IPS-18c (cell line): ENCODE measurements around the gene OBSCN.
"Not testable (repeated sequence)": the region's sequence is repeated elsewhere in the genome, so short reads cannot be mapped to it uniquely, and the experiment has no call there.

Source experiments
- H3K4me3 ChIP-seq: 2 replicates; pipeline ENCODE4 v1.7.0; 2013; ENCODE audit warnings: low read depth, mild to moderate bottlenecking, low read length, moderate library complexity; ENCODE audit not compliant: insufficient read depth
- H3K9me3 ChIP-seq: one replicate; pipeline ENCODE4 v1.6.1; 2013; ENCODE audit warnings: mild to moderate bottlenecking, low read length, moderate library complexity; ENCODE audit not compliant: control insufficient read depth, insufficient read depth

OBSCN gene

DNA sequence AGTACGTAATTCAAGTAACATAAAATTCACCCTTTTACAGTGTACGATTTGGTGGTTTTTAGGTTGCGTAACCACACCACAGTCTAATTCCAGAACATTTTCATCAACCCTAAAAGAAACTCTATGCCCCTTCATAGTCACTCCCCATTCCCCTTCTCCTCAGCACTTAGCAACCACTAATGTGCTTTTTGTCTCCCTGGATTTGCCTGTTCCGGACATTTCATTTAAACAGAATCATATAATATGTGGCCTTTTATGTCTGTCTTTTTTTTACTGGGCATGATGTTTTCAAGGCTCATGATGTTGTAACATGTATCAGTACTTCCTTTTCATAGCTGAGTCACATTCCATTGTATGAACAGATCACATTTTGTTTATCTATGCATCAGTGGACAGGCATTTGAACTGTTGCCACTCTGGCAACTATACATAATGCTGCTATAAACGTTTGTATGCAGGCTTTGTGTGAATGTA, 20.8 kb downstream of the OBSCN start:
- Histone ChIP-seq H3K4me3 (no peak overlapping the region), H3K9me3 (no peaks in the 10 kb centered on the region)

DNA sequence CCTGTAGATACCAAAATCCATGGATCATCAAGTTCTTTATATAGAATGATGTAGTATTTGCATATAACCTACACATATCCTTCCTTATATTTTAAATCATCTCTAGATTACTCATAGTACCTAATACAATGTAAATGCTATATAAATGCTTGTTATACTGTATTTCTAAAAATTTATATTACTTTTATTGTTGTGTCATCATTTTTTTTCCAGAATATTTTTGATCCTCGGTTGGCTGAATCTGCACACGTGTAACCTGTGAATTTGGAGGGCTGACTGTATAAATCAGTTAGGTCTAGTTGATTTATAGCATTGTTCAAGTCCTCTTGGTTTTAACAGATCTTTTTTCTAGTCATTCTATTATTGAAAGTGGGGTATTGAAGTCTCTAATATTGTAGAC, 23.3 kb downstream of the OBSCN start:
- Histone ChIP-seq H3K9me3 (no peaks in the 10 kb centered on the region), H3K4me3 (no peak overlapping the region)

DNA sequence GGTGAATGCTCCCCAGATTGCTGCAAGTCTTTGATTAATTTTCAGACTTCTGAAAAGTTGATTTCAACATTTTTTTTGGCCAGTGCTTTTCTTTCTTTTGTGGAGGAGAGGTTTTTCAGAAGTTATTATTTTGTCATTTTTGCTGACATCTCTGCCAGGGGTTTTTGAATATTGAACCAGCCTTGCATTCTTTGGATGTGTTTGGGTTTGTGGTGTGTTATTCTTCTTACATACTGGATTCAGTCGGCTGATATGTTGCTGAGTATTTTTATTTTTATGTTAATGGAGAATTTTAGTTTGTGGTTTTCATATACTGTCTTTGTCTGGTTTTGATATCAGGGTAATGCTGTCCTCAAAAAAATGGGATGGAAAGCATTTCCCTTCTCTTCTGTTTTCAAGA, 25.3 kb downstream of the OBSCN start:
- Histone ChIP-seq H3K9me3 (no peaks in the 10 kb centered on the region), H3K4me3 (no peak overlapping the region)

DNA sequence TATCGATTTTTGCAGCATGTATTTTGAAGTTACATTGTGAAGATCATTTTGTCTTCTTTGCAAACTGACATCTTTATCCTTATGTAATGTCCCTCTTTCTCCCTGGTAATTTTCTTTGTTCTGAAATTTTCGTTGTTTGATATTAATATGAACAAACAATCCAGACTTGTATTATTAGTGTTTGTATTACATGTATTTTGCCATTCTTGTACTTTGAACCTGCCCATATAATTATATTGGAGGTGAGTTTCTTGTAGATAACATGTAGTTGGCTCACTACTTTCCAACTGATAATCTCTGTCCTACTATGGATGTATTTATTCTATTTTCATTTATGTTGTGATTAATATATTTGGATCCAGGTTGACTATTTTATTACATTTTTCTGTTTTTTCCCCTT, 27.1 kb downstream of the OBSCN start:
- H3K9me3 ChIP-seq = no peaks in the 10 kb centered on the region

DNA sequence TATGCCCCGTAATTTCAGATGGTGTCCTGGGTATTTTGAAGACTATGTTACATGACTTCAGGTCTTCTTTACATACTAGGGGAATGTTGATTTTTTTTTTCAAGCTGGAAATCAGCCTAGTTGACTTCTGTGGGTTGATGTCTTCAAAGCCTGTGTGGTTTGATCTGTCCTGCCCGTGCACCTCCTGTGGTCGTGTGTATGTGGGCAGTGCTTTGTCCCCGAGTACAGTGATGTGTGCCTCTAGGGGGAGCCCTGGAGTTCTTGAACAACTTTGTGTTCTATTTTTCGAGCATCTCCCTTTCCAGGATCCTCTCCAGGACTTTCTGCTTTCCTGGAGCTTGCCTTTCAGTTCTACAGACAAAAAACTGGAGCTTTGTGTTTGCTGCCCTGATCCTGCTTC, 28.9 kb downstream of the OBSCN start:
- no peaks in the 10 kb centered on the region for H3K9me3 ChIP-seq
- H3K4me3 ChIP-seq = no peak overlapping the region

More for the DNA sequence above, 27.1 kb downstream of the OBSCN start:
- H3K4me3 ChIP-seq = no peak overlapping the region

DNA sequence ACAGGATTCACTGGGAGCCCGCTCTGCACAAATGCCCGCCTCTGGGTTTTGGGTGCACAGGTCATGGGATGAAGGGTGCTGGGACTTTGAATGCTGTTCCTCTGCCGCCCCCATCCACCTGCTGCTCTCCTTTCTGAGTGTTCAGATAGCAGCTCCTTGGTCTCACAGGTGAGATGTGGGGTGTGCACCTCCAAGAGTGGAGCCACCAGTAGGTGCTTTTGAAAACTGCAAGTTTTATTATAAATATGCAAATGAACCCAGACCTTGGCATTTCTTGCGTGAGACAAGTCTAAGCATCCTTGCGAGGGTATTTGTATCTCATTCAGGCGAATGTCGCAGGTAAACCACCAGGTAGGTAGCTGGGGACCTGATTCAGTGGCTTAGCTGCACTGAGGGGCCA, 30.2 kb downstream of the OBSCN start:
- H3K9me3 ChIP-seq = peaks cover 3% of the 10 kb centered on the region
- no peak overlapping the region for H3K4me3 ChIP-seq

DNA sequence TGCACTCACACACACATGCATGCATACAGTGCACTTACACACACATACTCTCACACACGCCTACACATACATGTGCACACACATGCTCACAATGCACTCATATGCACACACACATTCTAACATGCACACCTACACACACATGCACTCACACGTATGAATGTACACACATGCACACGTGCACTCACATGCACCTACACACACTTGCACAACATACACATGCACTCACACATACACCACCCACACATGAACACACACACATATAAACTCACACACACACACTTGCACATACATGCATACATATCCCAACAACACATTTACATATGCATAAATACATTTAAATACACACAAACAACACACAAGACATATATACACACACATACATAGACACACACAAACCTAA, 30.6 kb downstream of the OBSCN start:
- H3K9me3 ChIP-seq = peaks cover 3% of the 10 kb centered on the region
- H3K4me3 ChIP-seq = no peak overlapping the region

DNA sequence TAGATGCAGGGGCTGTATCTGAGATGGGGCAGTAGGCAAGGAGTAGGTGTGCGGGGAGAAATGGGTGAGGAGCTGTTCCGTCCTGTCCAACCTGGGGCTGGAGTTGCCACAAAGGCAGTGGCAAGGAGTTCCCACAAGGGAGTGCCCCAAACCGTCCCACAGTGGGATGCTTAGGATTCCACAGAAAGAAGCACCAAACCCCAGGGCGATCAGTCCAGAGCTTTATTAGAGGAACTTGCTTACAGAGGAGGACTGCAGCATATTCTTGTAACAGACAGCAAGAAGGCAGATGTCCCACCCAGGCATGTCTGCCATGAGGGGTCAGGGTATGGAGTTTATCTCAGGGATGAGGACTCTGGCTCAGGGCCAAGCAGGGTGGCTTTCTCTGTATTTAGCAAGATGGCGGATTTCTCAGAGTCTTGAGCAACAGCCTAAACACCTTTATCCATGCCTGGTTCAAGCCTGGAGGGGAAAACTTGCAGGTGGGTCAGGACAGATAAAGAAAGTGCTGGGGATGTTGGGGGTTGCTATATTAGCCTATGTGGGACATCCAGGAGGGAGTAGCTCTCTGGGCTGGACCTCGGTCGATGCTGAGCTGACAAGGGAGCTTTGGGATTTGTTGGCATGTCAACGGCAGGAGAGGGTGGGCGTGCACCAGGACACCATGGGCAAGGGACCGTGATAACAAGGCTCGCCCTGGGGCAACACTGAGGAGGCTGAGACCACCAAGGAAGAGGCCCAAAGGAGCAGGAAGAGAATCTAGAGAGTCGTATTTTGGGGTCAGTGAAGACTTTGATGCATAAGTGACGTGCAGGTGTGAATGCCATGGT, 32.8 kb downstream of the OBSCN start:
- H3K4me3 ChIP-seq = no peak overlapping the region
- H3K9me3 ChIP-seq = peaks cover 3% of the 10 kb centered on the region

DNA sequence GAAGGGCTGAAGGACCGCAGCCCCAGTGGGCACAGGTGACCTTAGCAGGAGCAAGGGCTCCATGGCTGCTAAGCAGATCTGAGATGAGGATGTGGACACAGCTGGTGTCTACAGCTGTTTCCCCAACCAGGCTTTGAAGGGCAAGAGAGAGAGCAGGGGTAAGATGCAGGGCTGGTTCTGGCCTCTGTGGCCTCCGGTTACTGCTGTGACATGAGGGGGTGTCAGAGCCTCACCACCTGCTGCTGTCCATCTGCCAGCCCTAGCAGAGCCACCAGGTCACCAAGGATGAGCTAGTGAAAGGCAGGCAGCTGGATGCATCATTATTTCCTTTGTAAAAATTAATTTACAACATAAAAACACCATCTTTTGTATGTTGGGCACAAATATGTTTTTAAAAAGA, 33.4 kb downstream of the OBSCN start:
- Histone ChIP-seq H3K9me3 (peaks cover 3% of the 10 kb centered on the region), H3K4me3 (no peak overlapping the region)

DNA sequence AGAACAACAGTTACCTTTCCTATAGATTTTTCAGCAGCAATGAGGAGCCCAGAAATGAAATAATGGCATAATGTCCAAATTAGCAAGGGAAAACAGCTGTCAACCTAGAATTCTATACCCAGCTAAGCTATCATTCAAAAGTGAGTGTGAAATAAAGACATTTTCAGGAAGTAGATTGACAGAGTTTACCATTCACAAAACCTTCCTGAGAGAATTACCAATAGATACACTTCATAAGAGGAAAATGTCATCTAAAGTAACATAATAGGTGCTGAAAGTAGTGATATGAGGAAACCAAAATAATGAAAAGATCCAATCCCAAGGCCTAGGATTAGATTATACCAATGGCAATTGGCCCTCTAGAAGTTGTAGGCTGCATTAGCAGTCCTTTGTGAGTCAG, 34.6 kb downstream of the OBSCN start:
- peaks cover 5% of the 10 kb centered on the region for H3K9me3 ChIP-seq
- no peak overlapping the region for H3K4me3 ChIP-seq

DNA sequence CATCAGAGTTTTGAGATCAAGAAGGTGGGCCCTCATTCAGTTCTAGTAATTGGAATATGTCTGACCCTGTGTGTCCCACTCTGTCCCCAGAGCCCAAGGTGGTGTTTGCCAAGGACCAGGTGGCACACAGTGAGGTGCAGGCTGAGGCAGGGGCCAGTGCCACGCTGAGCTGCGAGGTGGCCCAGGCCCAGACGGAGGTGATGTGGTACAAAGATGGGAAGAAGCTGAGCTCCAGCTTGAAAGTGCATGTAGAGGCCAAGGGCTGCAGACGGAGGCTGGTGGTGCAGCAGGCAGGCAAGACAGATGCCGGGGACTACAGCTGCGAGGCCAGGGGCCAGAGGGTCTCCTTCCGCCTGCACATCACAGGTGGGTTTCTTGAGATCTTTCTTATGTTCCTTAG, 35.2 kb downstream of the OBSCN start:
- H3K9me3 ChIP-seq = peaks cover 5% of the 10 kb centered on the region
- H3K4me3 ChIP-seq = no peak overlapping the region

DNA sequence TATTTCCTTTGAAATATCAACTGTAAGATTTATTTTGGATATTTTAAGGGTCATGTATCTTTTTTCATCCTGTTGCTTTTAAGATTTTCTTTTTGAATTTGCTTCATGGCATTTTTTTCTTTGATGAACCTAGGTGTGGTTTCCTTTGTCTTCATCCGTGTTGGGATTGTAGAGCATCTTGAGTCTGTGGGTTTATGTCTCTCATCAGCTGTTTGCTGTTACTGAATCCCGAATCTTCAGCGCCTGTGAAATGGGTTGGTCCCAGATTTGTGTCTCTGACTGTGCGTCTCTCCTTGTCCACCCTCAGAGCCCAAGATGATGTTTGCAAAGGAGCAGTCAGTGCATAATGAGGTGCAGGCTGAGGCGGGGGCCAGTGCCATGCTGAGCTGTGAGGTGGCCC, 36.1 kb downstream of the OBSCN start:
- H3K4me3 ChIP-seq, H3K9me3 ChIP-seq: not testable (repeated sequence)

DNA sequence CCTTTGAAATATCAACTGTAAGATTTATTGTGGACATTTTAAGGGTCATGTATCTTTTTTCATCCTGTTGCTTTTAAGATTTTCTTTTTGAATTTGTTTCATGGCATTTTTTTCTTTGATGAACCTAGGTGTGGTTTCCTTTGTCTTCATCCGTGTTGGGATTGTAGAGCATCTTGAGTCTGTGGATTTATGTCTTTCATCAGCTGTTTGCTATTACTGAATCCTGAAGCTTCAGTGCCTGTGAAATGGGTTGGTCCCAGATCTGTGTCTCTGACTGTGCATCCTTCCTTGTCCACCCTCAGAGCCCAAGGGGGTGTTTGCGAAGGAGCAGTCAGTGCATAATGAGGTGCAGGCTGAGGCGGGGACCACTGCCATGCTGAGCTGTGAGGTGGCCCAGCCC, 37.3 kb downstream of the OBSCN start:
- H3K9me3 ChIP-seq = peaks cover 5% of the 10 kb centered on the region
- H3K4me3 ChIP-seq = no peak overlapping the region

DNA sequence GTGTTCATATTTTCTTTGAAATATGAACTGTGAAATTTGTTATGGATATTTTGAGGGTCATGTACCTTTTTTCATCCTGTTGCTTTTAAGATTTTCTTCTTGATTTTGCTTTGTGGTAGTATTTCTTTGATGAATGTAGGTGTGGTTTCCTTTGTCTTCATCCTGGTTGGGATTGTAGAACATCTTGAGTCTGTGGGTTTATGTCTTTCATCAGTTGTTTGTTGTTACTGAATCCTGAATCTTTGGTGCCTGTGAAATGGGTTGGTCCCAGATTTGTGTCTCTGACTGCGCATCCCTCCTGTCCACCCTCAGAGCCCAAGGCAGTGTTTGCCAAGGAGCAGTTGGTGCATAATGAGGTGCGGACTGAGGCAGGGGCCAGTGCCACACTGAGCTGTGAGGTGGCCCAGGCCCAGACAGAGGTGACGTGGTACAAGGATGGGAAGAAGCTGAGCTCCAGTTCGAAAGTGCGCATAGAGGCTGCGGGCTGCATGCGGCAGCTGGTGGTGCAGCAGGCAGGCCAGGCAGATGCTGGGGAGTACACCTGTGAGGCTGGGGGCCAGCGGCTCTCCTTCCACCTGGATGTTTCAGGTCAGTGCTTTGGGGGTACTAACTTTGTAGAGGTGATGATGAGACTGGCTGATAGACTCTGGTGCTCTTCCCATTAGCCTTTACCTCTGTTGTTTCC, 38.5 kb downstream of the OBSCN start:
- H3K9me3 ChIP-seq = peaks cover 5% of the 10 kb centered on the region
- no peak overlapping the region for H3K4me3 ChIP-seq

DNA sequence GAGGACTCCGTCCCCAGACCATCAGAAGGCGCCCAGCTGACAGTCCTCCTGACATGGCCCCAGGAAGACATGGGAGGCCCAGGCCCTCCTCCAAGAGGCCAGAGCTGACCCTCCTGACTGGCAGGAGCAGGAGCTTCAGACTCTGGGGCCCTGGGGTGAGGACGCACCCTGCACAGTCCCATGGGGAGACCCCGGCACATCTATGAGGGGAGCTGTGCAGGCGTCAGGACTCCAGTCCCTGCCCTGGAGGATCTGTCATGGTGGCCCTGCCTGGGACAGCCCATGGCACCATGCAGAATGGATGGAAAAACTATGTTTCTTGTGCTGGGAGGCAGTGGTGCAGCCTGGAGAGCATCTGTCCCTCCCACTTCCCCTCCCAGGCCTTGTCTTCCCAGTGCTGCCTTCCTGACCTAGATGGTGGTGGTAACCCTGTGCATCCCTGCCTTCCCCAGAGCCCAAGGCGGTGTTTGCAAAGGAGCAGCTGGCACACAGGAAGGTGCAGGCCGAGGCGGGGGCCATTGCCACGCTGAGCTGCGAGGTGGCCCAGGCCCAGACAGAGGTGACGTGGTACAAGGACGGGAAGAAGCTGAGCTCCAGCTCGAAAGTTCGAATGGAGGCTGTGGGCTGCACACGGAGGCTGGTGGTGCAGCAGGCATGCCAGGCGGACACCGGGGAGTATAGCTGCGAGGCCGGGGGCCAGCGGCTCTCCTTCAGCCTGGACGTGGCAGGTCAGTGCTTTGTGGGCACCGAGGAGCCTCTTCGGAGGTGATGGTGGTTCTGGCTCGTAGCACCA, 41.9 kb downstream of the OBSCN start:
- Histone ChIP-seq H3K4me3 (no peak overlapping the region), H3K9me3 (peaks cover 2% of the 10 kb centered on the region)

DNA sequence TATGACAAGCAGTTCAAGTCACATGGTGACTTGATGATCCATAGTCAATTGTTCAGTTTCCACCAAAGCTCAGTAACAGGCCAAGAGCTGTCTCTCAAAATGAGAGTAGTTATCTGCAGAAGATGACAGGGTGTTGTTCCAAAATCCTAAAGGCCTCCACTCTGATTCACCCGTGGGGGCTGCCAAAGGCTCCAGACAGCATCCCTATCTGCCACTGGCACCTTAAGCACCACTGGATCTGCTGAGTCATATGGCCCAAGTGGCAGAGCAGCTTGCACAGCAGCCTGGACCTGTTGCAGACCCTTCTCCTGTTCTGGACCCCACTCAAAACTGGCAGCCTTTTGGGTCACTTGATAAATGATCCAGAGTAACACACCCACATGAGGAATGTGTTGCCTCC, 44.6 kb downstream of the OBSCN start:
- not testable (repeated sequence) for H3K4me3 ChIP-seq, H3K9me3 ChIP-seq

DNA sequence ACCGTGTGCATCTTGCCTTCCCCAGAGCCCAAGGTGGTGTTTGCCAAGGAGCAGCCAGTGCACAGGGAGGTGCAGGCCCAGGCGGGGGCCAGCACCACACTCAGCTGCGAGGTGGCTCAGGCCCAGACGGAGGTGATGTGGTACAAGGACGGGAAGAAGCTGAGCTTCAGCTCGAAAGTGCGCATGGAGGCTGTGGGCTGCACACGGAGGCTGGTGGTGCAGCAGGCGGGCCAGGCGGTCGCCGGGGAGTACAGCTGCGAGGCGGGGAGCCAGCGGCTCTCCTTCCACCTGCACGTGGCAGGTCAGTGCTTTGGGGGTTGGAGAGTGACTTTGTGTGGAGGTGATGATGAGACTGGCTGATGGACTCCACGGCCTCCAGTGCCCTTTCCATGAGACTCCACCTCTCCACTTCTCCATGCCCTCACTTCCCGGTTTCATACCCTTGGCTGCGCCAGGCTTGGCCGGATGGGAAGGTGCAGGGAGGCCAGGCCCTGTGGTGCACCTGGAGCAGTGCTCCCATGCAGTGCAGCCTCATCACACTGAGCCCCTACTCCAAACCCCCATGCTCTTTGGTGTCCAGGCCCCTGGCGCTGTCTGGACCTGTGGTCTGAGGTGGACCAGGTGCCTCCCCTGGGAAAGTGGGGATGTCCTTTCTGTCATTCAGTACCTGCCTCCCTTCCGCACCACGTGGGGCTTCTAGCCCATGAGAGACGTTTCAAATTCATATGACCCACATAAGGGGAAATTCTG, 49.0 kb downstream of the OBSCN start:
- H3K9me3 ChIP-seq = no peaks in the 10 kb centered on the region

More for the DNA sequence above, 49.0 kb downstream of the OBSCN start:
- no peak overlapping the region for H3K4me3 ChIP-seq
